K562 (cell line): ENCODE results near the gene ANKRD10. TPM values are rescaled to one million over a fixed set of nuclear protein-coding genes. Genes with fewer than 3 reads are reported as not detected.
A peak's percentile ranks its signal among the peaks of the same experiment; 100 is the strongest.

ENCODE experiments used
- BCL6 ChIP-seq: fragments of 250-450 bp; sonication (Bioruptor Pico); IDR thresholded peaks from 2 replicates; pipeline ENCODE4 v1.4.0; 2020
- BCOR ChIP-seq: fragments of 450-650 bp; IDR thresholded peaks from 2 replicates; pipeline ENCODE4 v1.6.1; 2016
- CBFA2T2 ChIP-seq: fragments of 450-650 bp; conservative IDR thresholded peaks from 2 replicates; pipeline ENCODE4 v1.6.1; 2017; ENCODE audit warnings: mild to moderate bottlenecking
- CEBPG ChIP-seq, 3 experiments: fragments of 200-800 bp in 1 of 3; sonication (Bioruptor generic) in 1 of 3; sonication (generic) in 1 of 3; formaldehyde crosslinking in 1 of 3; IDR thresholded peaks in 2 of 3; conservative IDR thresholded peaks in 1 of 3; 2 replicates each; pipeline versions ENCODE4 v1.6.1 to v1.8.0; 2016 to 2022; ENCODE audit warnings: missing compliant biosample characterization in 2 of 3, missing genetic modification characterization in 2 of 3, mild to moderate bottlenecking in 1 of 3, missing genetic modification reagents in 1 of 3
- CHD2 ChIP-seq: IDR thresholded peaks from 2 replicates; pipeline ENCODE4 v1.6.1; 2011; ENCODE audit warnings: low read depth, low read length
- HDAC1 ChIP-seq, 2 experiments: fragments of 450-650 bp; IDR thresholded peaks; 2 replicates each; pipeline ENCODE4 v1.6.1; 2016 to 2017; ENCODE audit warnings: inconsistent platforms in 1 of 2, mild to moderate bottlenecking in 1 of 2, moderate library complexity in 1 of 2
- JUN ChIP-seq, 2 experiments: sonication (generic) in 1 of 2; formaldehyde crosslinking in 1 of 2; IDR thresholded peaks; 2 replicates each; pipeline versions ENCODE4 v1.6.1 to v1.8.0; 2012 to 2022; ENCODE audit warnings: borderline replicate concordance in 2 of 2, mild to moderate bottlenecking in 2 of 2, improper control_type of control experiment in 1 of 2, low read depth in 1 of 2, low read length in 1 of 2, missing genetic modification reagents in 1 of 2
- KAT2B ChIP-seq: IDR thresholded peaks from one replicate; pipeline ENCODE4 v1.6.1; 2012; ENCODE audit warnings: low read depth, mild to moderate bottlenecking, control low read depth, inconsistent platforms, low read length, moderate library complexity
- MEF2A ChIP-seq: IDR thresholded peaks from 2 replicates; pipeline ENCODE4 v1.6.1; 2011; ENCODE audit warnings: low read depth, mild to moderate bottlenecking, low read length, moderate library complexity; ENCODE audit not compliant: control insufficient read depth
- MXI1 ChIP-seq: IDR thresholded peaks from 2 replicates; pipeline ENCODE4 v1.6.1; 2011; ENCODE audit warnings: low read depth, mild to moderate bottlenecking, improper control_type of control experiment, low read length
- NFYB ChIP-seq: IDR thresholded peaks from 2 replicates; pipeline ENCODE4 v1.6.1; 2011; ENCODE audit warnings: mild to moderate bottlenecking, moderate library complexity; ENCODE audit not compliant: insufficient read length; ENCODE audit errors: extremely low read depth
- RBM22 ChIP-seq: fragments of 200-400 bp; formaldehyde crosslinking; IDR thresholded peaks from 2 replicates; pipeline ENCODE4 v1.6.1; 2018; ENCODE audit warnings: low read length, low read depth; ENCODE audit not compliant: poor library complexity, severe bottlenecking
- SOX6 ChIP-seq: fragments of 450-650 bp; IDR thresholded peaks from 2 replicates; pipeline ENCODE4 v1.6.1; 2014; ENCODE audit warnings: mild to moderate bottlenecking
- STAT5A ChIP-seq: IDR thresholded peaks from 2 replicates; pipeline ENCODE4 v1.6.1; 2012; ENCODE audit warnings: low read length, inconsistent platforms, borderline replicate concordance
- TAF9B ChIP-seq: fragments of 450-650 bp; IDR thresholded peaks from 2 replicates; pipeline ENCODE4 v1.6.1; 2018; ENCODE audit warnings: mild to moderate bottlenecking; ENCODE audit not compliant: partially characterized antibody
- U2AF1 ChIP-seq: fragments of 200-400 bp; formaldehyde crosslinking; optimal IDR thresholded peaks from 2 replicates; pipeline ENCODE3; 2017; ENCODE audit warnings: mild to moderate bottlenecking, low read depth, low read length, moderate library complexity
- UBTF ChIP-seq, 2 experiments: IDR thresholded peaks; 2 replicates each; pipeline ENCODE4 v1.6.1; 2012; ENCODE audit warnings: improper control_type of control experiment in 2 of 2, low read depth in 2 of 2, low read length in 2 of 2, borderline replicate concordance in 1 of 2
- ZKSCAN1 ChIP-seq: fragments of 150-350 bp; IDR thresholded peaks from 2 replicates; pipeline ENCODE4 v1.6.1; 2016; ENCODE audit warnings: low read depth, low read length
- ZSCAN32 ChIP-seq: fragments of 450-650 bp; formaldehyde crosslinking; IDR thresholded peaks from 2 replicates; pipeline ENCODE4 v1.4.0; 2020; ENCODE audit warnings: mild to moderate bottlenecking, moderate library complexity
- polyA plus RNA-seq, 8 experiments: library from polyadenylated mRNA; depleted of rRNA in 4 of 8; stranded (reverse) in 5 of 8; unstranded in 3 of 8; fragments of >200 nt; fragmentation: Nextera tagmentation in 2 of 8; fragmentation: Illumina TruSeq in 1 of 8; extraction: Ambion mirVana in 2 of 8; extraction: Trizol in 1 of 8; gene quantifications; 2 replicates each; pipeline versions ENCODE4 v1.2.1 to v1.2.3, GENCODE V29; 2011 to 2014; ENCODE audit warnings: inconsistent platforms in 1 of 8, missing spikeins in 1 of 8
- total RNA-seq, 7 experiments: library from RNA; depleted of rRNA in 6 of 7; stranded (reverse); fragments of >200 nt in 6 of 7; fragmentation: Illumina TruSeq in 2 of 7; extraction: Trizol in 2 of 7; gene quantifications; 2 replicates each; pipeline versions ENCODE4 v1.2.1 to v1.2.3, GENCODE V29; 2011 to 2021; ENCODE audit warnings: low replicate concordance in 1 of 7

ANKRD10 gene
- total and polyA plus RNA-seq, 9 of the 15 experiments (the other 6 are each of a cell fraction or from before 2014, with no cell fraction given): 21.7 to 183 (median 45.0) TPM

GRCh38 chr13:110957181-110957884 lies 42.5 kb upstream of the ANKRD10 start (continued):
- no peak for TF ChIP-seq TAF9B
- TF ChIP-seq ZSCAN32: no peak
- TF ChIP-seq HDAC1 (IDR thresholded peaks at IDR 0.05): 0 out of 4 replicates have a peak, but pooled peaks have one; percentile 12 to 65
- TF ChIP-seq MXI1: no peak
- no peak for TF ChIP-seq NFYB
- no peak for TF ChIP-seq U2AF1
- peak; percentile 76 for TF ChIP-seq CBFA2T2
- no peak for TF ChIP-seq STAT5A
- TF ChIP-seq JUN (IDR thresholded peaks at IDR 0.05; ENCODE audit: borderline replicate concordance, low read depth, low read length): no peak
- no peak for TF ChIP-seq JUN (CRISPR knock-in tag; IDR thresholded peaks at IDR 0.05; ENCODE audit: borderline replicate concordance)
- no peak for TF ChIP-seq ZKSCAN1
- TF ChIP-seq CHD2: no peak
- no peak for TF ChIP-seq UBTF (IDR thresholded peaks at IDR 0.05; ENCODE audit: borderline replicate concordance in 1 of 2, low read depth in 2 of 2, low read length in 2 of 2)
- no peak for TF ChIP-seq KAT2B
- TF ChIP-seq CEBPG (CRISPR knock-in tag; IDR thresholded peaks at IDR 0.05): no peak; the same call in 1 of the 2 replicates
- TF ChIP-seq CEBPG (tag; conservative IDR thresholded peaks at IDR 0.05 in 1 of 2, IDR thresholded peaks at IDR 0.05 in 1 of 2): peak in 1 of 2 experiments; percentile 52; a peak in 1 of 4 replicates
- no peak for TF ChIP-seq MEF2A
- TF ChIP-seq RBM22: no peak
- no peak for TF ChIP-seq BCL6 (CRISPR knock-in tag)
- no peak for TF ChIP-seq BCOR
- peak; percentile 25; the same call in 1 of the 2 replicates for TF ChIP-seq SOX6
